NCI-H2081 (cell line): ENCODE measurements around the gene TMEM42.

Experiments used
- DNase-seq, 2 experiments: peaks; one replicate each; lab custom pipeline; 2025; lab: John Stamatoyannopoulos, UW

The TMEM42 gene

GRCh38 chr3:44874308-44874707 is 12.6 kb downstream of the TMEM42 start, which contains the start of gene TGM4:
TGM4 (plus strand) TSS chr3:44874608; CDS start chr3:44874679, 71 bp downstream.
- no peak for DNase-seq

DNA sequence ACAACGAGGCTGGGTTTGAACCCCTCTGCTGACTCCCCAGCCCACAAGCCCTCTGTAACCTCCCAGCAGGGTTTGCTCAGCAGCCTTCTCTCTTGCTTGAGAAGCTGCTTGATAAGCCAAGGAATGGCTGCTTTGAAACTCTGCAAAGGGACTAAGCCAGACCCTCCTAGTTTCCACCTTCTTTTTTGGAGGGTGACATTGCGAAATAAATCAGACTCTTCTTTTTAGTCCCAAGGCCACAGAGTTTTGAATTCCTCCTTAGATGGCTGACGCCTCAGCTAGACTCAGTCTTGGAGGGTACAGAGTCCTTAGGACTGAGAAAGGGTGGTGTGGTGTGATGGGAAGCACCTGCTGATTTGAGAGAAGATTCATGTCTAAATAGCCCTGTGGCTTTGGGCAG is 13.9 kb downstream of the TMEM42 start:
- no peak for DNase-seq

- no peak for DNase-seq
These were observed 15.6 kb downstream of the TMEM42 start for GRCh38 chr3:44877333-44877732.

- no peak for DNase-seq
These were observed 18.6 kb downstream of the TMEM42 start for GRCh38 chr3:44880284-44880683.

DNA sequence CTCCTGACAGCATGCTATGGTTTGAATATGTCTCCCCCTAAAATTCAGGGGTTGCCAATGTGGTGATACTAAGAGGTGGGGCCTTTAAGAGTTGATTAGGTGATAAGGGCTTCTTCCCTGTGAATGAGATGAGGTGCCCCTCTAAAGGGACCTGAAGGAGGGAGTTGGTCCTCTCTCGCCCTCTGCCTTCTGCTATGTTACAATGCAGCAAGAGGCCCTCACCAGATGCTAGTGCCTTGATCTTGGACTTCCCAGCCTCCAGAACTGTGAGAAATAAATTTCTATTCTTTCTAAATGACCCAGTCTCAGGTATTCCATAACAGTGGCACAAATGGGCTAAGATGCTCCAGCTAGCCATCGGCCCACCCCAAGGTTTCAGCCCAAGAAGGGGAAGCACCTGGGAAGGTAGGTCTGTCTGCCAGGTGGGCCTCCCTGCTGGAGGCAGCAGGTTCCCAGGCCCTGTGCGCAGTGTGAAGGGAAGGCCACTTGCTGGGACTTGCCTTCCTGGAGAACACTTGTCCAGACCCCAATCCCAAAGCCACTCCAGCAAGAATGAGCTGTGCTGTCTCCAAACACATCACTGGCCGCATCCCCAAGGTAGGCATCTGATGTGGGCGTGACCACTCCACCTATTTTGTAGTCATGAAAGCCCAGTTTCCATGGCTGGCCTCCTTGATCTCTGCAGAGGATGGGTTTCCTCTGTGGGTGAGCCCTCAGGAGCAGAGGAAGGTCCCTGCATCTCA is 21.7 kb downstream of the TMEM42 start:
- no peak for DNase-seq

- peak in 1 of 2 experiments; percentile 0 for DNase-seq
These were observed 22.3 kb downstream of the TMEM42 start for GRCh38 chr3:44883999-44884431.

- DNase-seq: no peak
These were observed 23.9 kb downstream of the TMEM42 start for GRCh38 chr3:44885618-44886017.

- DNase-seq: no peak
These were observed 24.8 kb downstream of the TMEM42 start for GRCh38 chr3:44886561-44886960.

GRCh38 chr3:44887101-44887500 is 25.4 kb downstream of the TMEM42 start:
- DNase-seq: no peak

GRCh38 chr3:44890258-44890657 is 28.5 kb downstream of the TMEM42 start:
- DNase-seq: no peak

GRCh38 chr3:44890852-44891251 is 29.1 kb downstream of the TMEM42 start:
- DNase-seq: no peak

- no peak for DNase-seq
These were observed 31.0 kb downstream of the TMEM42 start for GRCh38 chr3:44892689-44893088.

DNA sequence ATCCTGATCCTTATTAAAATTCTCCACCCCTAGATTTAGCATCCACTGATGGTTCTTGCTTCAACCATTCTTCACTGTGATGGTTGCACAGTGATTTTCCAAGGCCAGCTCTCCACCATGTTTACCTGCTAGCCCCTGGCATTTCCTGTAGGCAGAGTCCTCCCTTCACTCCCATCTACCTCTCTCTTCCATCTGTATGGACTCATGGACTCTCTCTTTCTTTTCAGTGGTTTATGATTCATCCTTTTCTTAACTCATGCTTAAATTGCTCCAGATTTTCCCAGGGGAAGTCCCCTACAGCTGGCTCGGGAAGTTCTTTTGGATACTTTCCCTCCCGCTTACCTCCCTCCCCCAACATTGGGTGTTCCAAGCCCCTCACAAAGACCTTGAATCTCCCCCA is 31.4 kb downstream of the TMEM42 start:
- no peak for DNase-seq

DNA sequence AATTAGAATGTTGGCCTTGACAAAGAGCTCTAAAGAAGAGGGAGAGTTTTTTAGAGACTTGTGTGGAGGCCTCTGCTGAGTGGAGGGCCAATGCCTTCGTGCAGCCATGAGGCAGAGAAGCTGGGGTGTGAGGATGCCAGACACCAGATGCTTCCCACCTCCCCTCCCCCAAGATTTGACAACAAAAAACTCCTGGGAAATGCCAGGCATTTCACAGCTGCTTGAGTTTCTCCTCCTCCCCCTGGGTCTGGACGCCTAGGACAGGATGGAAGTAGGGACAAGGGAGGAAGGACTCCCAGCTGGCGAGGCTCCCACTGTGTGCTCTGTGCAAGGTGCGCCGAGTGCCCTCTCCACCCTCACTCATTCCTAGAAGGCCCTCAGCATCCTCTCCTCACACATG is 32.8 kb downstream of the TMEM42 start:
- no peak for DNase-seq

DNA sequence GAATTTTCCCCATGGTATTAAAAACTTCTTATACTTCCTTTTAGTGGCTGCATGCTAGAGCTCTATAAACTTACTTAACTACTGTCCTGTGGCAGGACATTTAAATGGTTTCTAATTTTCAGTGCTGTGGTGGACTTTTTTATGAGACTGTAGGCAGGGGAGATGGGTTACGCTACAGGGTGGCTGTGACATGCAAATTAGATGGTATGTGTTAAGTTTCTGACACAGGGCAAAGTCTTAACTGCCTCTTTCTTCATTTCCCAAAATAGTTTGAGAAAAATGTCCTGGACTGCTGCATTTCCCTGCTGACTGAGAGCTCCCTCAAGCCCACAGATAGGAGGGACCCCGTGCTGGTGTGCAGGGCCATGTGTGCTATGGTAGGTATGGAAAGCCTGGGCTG is 34.7 kb downstream of the TMEM42 start:
- DNase-seq: no peak

GRCh38 chr3:44899683-44900367 is 38.1 kb downstream of the TMEM42 start:
- no peak for DNase-seq

DNA sequence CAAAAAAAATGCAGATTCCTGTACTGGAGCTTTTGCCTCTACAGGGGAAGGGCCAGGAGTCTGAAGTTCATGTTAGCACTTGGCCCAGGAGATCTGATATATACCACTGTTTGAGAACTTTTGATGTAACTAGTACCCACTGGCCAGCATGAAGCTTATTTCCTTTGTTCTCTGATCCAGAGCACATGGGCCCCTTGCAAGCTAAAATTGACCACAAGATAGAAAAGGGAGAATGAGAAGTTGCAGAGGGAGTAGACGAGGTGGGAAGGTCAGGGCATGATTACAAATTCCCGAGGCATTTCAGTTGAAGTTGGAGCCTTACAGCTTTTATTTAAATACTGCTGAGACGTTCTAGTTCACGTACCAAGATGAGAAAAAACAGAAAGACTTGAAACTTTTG is 40.9 kb downstream of the TMEM42 start:
- no peak for DNase-seq

- DNase-seq: no peak
These were observed 41.6 kb downstream of the TMEM42 start for GRCh38 chr3:44903314-44903713.

DNA sequence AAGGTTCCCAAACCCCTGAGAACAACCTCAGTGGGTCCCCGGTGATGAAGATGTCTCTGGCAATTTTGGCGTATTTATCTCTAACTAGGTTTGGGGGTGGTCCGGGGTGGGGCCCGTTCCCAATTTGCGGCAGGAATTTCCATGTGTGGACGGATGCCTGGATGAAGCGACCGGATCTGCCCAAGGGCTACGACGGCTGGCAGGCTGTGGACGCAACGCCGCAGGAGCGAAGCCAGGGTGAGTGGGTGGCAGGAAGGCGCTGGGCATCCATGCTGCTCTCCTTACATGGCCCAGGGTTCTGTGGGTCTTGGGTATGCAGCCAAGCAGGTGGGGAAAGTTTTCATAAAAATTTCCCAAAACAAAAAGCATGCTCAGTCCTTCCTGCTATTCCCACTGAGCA is 42.0 kb downstream of the TMEM42 start:
- DNase-seq: no peak

DNA sequence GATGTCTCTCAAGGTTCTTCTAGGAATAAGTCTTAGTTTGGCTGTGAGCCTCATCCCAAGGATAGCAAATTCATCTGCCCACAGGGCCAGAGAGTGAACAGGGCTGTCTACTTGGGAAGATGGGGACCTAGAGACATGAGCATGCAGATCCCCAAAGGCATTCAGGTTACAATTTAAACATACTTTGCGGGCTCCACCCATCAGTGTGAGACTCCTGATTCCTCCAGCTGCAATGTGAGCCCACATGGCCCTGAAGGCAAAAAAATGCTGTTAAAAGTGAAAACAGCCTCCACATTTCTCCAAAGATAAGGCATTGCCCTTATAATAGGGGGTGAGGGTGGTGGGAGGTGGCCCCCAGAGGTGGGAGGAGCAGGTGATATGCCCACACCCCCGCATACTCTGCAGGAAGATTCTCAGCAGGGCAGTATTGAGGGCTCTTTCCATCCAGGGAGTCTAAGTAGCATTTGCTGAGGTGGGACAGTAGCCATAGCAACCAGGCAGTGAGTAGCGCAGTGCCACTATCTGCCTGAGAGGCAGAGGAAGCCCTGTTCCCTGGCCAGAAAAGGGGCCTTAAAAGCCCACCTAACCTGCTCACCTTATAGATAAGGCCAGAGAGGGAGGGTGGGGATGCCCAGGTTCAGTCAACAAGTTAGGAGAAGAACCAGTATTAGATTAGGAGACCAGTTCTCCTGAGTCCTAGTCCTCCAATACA is 43.9 kb downstream of the TMEM42 start:
- DNase-seq: no peak

GRCh38 chr3:44906997-44907396 is 45.3 kb downstream of the TMEM42 start:
- DNase-seq: no peak

DNA sequence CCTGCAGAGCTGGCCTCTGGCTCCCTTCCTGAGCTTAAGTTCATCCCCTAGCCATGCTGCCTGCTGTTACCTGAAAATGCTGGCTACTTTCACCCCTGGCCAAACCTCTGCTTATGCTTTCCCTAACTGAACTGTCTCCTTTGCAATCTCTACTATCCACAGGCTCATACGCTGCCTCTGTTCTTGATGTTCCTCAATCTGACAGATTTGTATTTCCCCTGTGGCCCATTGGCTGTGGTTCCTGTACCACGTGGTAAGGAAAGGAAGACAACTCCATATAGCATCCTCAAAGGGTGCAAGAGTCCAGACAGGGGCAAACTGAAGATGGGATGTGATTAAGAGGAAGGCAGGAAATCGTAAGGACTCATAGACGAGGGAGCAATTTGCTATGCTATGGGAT is 45.9 kb downstream of the TMEM42 start:
- DNase-seq: no peak

DNA sequence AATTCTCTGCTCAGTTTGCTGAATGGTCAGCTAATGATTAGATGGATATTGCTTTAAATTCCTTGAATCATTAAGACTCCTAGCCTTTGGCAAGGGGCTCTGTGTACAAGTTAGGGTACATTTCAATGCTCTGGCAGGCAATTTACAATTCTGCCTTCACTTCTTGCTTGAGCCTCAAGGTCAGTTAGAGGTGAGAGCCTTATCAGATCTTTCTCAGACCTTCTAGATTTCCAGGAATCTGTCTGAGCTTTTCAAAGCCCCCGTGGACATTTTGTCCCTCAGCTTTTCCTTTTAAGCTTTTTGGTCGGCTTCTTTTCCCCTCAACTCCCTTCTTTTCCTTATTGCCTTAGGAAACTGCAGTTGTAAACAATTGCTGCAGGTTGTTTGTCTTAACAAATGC is 47.4 kb downstream of the TMEM42 start:
- DNase-seq: no peak
